ENCODE data around the gene C3orf18.
"Not testable (repeated sequence)": the region's sequence is repeated elsewhere in the genome, so short reads cannot be mapped to it uniquely, and the experiment has no call there.

C3orf18 gene

GRCh38 chr3:50523279-50523811 is 44.2 kb downstream of the C3orf18 start:
- DNase-seq (ENCODE audit: low spot score) = no peak

GRCh38 chr3:50521572-50521971 is 46.0 kb downstream of the C3orf18 start:
- DNase-seq (ENCODE audit: low spot score) = no peak

- DNase-seq (ENCODE audit: low spot score) = no peak
Observed at GRCh38 chr3:50520849-50521248, 46.7 kb downstream of the C3orf18 start.

- peak; percentile 76 for DNase-seq (ENCODE audit: low spot score)
Observed at GRCh38 chr3:50519471-50520089, 48.0 kb downstream of the C3orf18 start.

- DNase-seq (ENCODE audit: low spot score) = no peak
Observed at GRCh38 chr3:50518436-50518835, 49.1 kb downstream of the C3orf18 start.

GRCh38 chr3:50517721-50518206 is 49.8 kb downstream of the C3orf18 start:
- no peak for DNase-seq (ENCODE audit: low spot score)

GRCh38 chr3:50516440-50516871 is 51.1 kb downstream of the C3orf18 start:
- DNase-seq (ENCODE audit: low spot score) = no peak

GRCh38 chr3:50515565-50516439 is 51.7 kb downstream of the C3orf18 start:
- DNase-seq (ENCODE audit: low spot score) = no peak

GRCh38 chr3:50512908-50513307 is 54.6 kb downstream of the C3orf18 start:
- DNase-seq (ENCODE audit: low spot score) = not testable (repeated sequence)

- no peak for DNase-seq (ENCODE audit: low spot score)
Observed at GRCh38 chr3:50512131-50512530, 55.4 kb downstream of the C3orf18 start.

GRCh38 chr3:50510325-50510724 is 57.2 kb downstream of the C3orf18 start:
- no peak for DNase-seq (ENCODE audit: low spot score)

GRCh38 chr3:50509715-50510114 is 57.8 kb downstream of the C3orf18 start:
- no peak for DNase-seq (ENCODE audit: low spot score)

GRCh38 chr3:50508821-50509220 is 58.7 kb downstream of the C3orf18 start:
- no peak for DNase-seq (ENCODE audit: low spot score)
